H9 (cell line): ENCODE measurements around the gene SMAD7. TPM values are rescaled to one million over a fixed set of nuclear protein-coding genes. Genes with fewer than 3 reads are reported as not detected.

Experiments
- DNase-seq: peaks from one replicate; pipeline ENCODE4 v3.0.0-alpha.2; 2017
- H2AFZ ChIP-seq: one replicate; pipeline ENCODE4 v1.6.1; 2013; ENCODE audit warnings: mild to moderate bottlenecking, low read length, control low read depth, moderate library complexity
- H2AK5ac ChIP-seq: 2 replicates; pipeline ENCODE4 v1.6.1; 2013; ENCODE audit warnings: low read length, control low read depth, mixed read lengths; ENCODE audit not compliant: insufficient read length
- H2BK120ac ChIP-seq: one replicate; pipeline ENCODE4 v1.6.1; 2013; ENCODE audit warnings: low read depth, mild to moderate bottlenecking, low read length, control low read depth, inconsistent platforms; ENCODE audit not compliant: poor library complexity, severe bottlenecking
- H2BK12ac ChIP-seq: 2 replicates; pipeline ENCODE4 v1.6.1; 2013; ENCODE audit warnings: low read length, control low read depth, mixed read lengths, low read depth; ENCODE audit not compliant: insufficient read length
- H2BK15ac ChIP-seq: 2 replicates; pipeline ENCODE4 v1.6.1; 2013; ENCODE audit warnings: low read depth, low read length, control low read depth
- H2BK20ac ChIP-seq: one replicate; pipeline ENCODE4 v1.6.1; 2013; ENCODE audit warnings: low read depth, mild to moderate bottlenecking, low read length, control low read depth, inconsistent platforms; ENCODE audit not compliant: poor library complexity, severe bottlenecking
- H2BK5ac ChIP-seq: 2 replicates; pipeline ENCODE4 v1.6.1; 2013; ENCODE audit warnings: low read length, control low read depth, mixed read lengths; ENCODE audit not compliant: insufficient read length
- H3K14ac ChIP-seq: 2 replicates; pipeline ENCODE4 v1.6.1; 2013; ENCODE audit warnings: low read length, control low read depth; ENCODE audit not compliant: insufficient read depth
- H3K18ac ChIP-seq: 2 replicates; pipeline ENCODE4 v1.6.1; 2013; ENCODE audit warnings: low read depth, mild to moderate bottlenecking, mixed read lengths, low read length, control low read depth; ENCODE audit not compliant: insufficient read length
- H3K23ac ChIP-seq: 2 replicates; pipeline ENCODE4 v1.6.1; 2013; ENCODE audit warnings: low read length, control low read depth, mixed read lengths, low read depth; ENCODE audit not compliant: insufficient read length
- H3K23me2 ChIP-seq: 2 replicates; pipeline ENCODE4 v1.6.1; 2013; ENCODE audit warnings: low read depth, mild to moderate bottlenecking, mixed read lengths, low read length, control low read depth; ENCODE audit not compliant: insufficient read length, poor library complexity, severe bottlenecking
- H3K27ac ChIP-seq: 2 replicates; pipeline ENCODE4 v1.5.1; 2013; ENCODE audit warnings: low read length, control low read depth, mixed read lengths, low read depth; ENCODE audit not compliant: insufficient read length
- H3K27me3 ChIP-seq: 2 replicates; pipeline ENCODE4 v1.6.1; 2013; ENCODE audit warnings: low read length, control low read depth, inconsistent platforms; ENCODE audit not compliant: insufficient read depth
- H3K4ac ChIP-seq: 2 replicates; pipeline ENCODE4 v1.6.1; 2013; ENCODE audit warnings: low read depth, mild to moderate bottlenecking, control low read depth, inconsistent platforms, low read length, moderate library complexity
- H3K4me1 ChIP-seq: 2 replicates; pipeline ENCODE4 v1.6.1; 2013; ENCODE audit warnings: low read length, control low read depth, inconsistent platforms; ENCODE audit not compliant: insufficient read depth
- H3K4me2 ChIP-seq: 2 replicates; pipeline ENCODE4 v1.6.1; 2013; ENCODE audit warnings: low read length, control low read depth, mixed read lengths; ENCODE audit not compliant: insufficient read length, insufficient read depth
- H3K56ac ChIP-seq: 2 replicates; pipeline ENCODE4 v1.6.1; 2013; ENCODE audit warnings: low read depth, mild to moderate bottlenecking, mixed read lengths, low read length, control low read depth; ENCODE audit not compliant: insufficient read length
- H3K79me1 ChIP-seq: 2 replicates; pipeline ENCODE4 v1.6.1; 2013; ENCODE audit warnings: low read depth, mild to moderate bottlenecking, moderate library complexity, low read length, control low read depth, inconsistent platforms; ENCODE audit not compliant: insufficient read depth, poor library complexity, severe bottlenecking
- H3K79me2 ChIP-seq: 2 replicates; pipeline ENCODE4 v1.6.1; 2013; ENCODE audit warnings: low read length, control low read depth, inconsistent platforms; ENCODE audit not compliant: insufficient read depth
- H3K9ac ChIP-seq: 2 replicates; pipeline ENCODE4 v1.6.1; 2013; ENCODE audit warnings: low read length, control low read depth, mixed read lengths; ENCODE audit not compliant: insufficient read length; ENCODE audit errors: extremely low read depth
- H3K9me3 ChIP-seq: one replicate; pipeline ENCODE4 v1.6.1; 2013; ENCODE audit warnings: low read depth, low read length, inconsistent platforms; ENCODE audit not compliant: control insufficient read depth
- H3T11ph ChIP-seq: one replicate; pipeline ENCODE4 v1.6.1; 2013; ENCODE audit warnings: mild to moderate bottlenecking, low read length, control low read depth, inconsistent platforms
- H4K20me1 ChIP-seq: one replicate; pipeline ENCODE4 v1.6.1; 2013; ENCODE audit not compliant: control insufficient read depth, insufficient read length, insufficient read depth
- H4K5ac ChIP-seq: 2 replicates; pipeline ENCODE4 v1.6.1; 2013; ENCODE audit warnings: low read depth, mild to moderate bottlenecking, mixed read lengths, low read length, control low read depth; ENCODE audit not compliant: insufficient read length
- H4K8ac ChIP-seq: replicated peaks from 2 replicates; pipeline ENCODE4 v1.6.1; 2013; ENCODE audit warnings: low read length, control low read depth, mixed read lengths, low read depth; ENCODE audit not compliant: insufficient read length
- H4K91ac ChIP-seq: 2 replicates; pipeline ENCODE4 v1.6.1; 2013; ENCODE audit warnings: low read depth, mild to moderate bottlenecking, moderate library complexity, mixed read lengths, low read length, control low read depth; ENCODE audit not compliant: insufficient read length
- H3K27ac Mint-ChIP-seq, 3 experiments: 2 replicates in 2 of 3; 3 replicates in 1 of 3; pipeline ENCODE4 v1.8.0; 2020 to 2021; ENCODE audit warnings: mixed read lengths in 3 of 3, mild to moderate bottlenecking in 1 of 3, moderate library complexity in 1 of 3
- H3K27me3 Mint-ChIP-seq: 2 replicates; pipeline ENCODE4 v1.8.0; 2021; ENCODE audit warnings: low read depth, mild to moderate bottlenecking, moderate library complexity, mixed read lengths
- H3K36me3 Mint-ChIP-seq, 3 experiments: 2 replicates in 2 of 3; 3 replicates in 1 of 3; pipeline ENCODE4 v1.8.0; 2020 to 2021; ENCODE audit warnings: low read depth in 3 of 3, mixed read lengths in 3 of 3; ENCODE audit not compliant: insufficient read depth in 1 of 3
- H3K4me1 Mint-ChIP-seq, 2 experiments: 2 replicates each; pipeline ENCODE4 v1.8.0; 2020; ENCODE audit warnings: mixed read lengths in 2 of 2
- H3K4me3 Mint-ChIP-seq, 2 experiments: 2 replicates in 1 of 2; 3 replicates in 1 of 2; pipeline ENCODE4 v1.8.0; 2020 to 2021; ENCODE audit warnings: mild to moderate bottlenecking in 2 of 2, mixed read lengths in 2 of 2, moderate library complexity in 1 of 2
- H3K9me3 Mint-ChIP-seq, 2 experiments: 2 replicates in 1 of 2; 3 replicates in 1 of 2; pipeline ENCODE4 v1.8.0; 2020; ENCODE audit warnings: mild to moderate bottlenecking in 2 of 2, mixed read lengths in 2 of 2, moderate library complexity in 1 of 2
- WGBS: extraction: QIAGEN DNeasy Blood & Tissue Kit; methylation state at CpG from one replicate; pipeline ENCODE4 v1.1.7; 2013; ENCODE audit warnings: missing lambda C conversion rate, low lambda C conversion rate, mixed read lengths; ENCODE audit not compliant: insufficient read length; ENCODE audit errors: extremely low coverage; 5-methylcytosine and 5-hydroxymethylcytosine counted together
- total RNA-seq: library from RNA; stranded (reverse); gene quantifications from 2 replicates; pipeline ENCODE4 v1.2.1, GENCODE V29; 2021
- TF ChIP-seq, protein P1 (sequence below): fragments of 200-600 bp; sonication (generic); conservative IDR thresholded peaks from 3 replicates; pipeline ENCODE4 v1.8.0; 2021; ENCODE audit warnings: antibody characterized with exemption, mild to moderate bottlenecking

Gene SMAD7
- total RNA-seq, 1 experiment from 2014 or later, result 27.7 TPM

GRCh38 chr18:48953104-48953706 lies 2.4 kb upstream of the SMAD7 start:
- peaks cover 18% of the 10 kb centered on the region for H3K27me3 Mint-ChIP-seq
- H3K36me3 Mint-ChIP-seq, result peaks cover 0 to 16% (median 10%) of the 10 kb centered on the region in 3 experiments; a peak in 6 of 7 replicates

More at GRCh38 chr18:48953104-48953706, 2.4 kb upstream of the SMAD7 start:
- H4K5ac ChIP-seq, result no peak overlapping the region
- Mint-ChIP-seq H3K9me3 (peaks cover 0 to 2% of the 10 kb centered on the region in 2 experiments; a peak in 1 of 5 replicates), H3K4me3 (peak overlapping the region; percentile 77 to 87), H3K27ac (no peak overlapping the region; a peak in 2 of 7 replicates), H3K4me1 (peaks cover 36 to 46% of the 10 kb centered on the region in 2 experiments)
- no CpG with 5 or more reads among the region's 19 CpGs for WGBS
- no peak overlapping the region for H3K9ac ChIP-seq
- H3K27me3 ChIP-seq, result no peaks in the 10 kb centered on the region; the same call in 1 of the 2 replicates
- no peak overlapping the region for H4K8ac ChIP-seq
- peaks cover 19% of the 10 kb centered on the region; the same call in 1 of the 2 replicates for H3K79me2 ChIP-seq
- TF ChIP-seq, protein P1, sequence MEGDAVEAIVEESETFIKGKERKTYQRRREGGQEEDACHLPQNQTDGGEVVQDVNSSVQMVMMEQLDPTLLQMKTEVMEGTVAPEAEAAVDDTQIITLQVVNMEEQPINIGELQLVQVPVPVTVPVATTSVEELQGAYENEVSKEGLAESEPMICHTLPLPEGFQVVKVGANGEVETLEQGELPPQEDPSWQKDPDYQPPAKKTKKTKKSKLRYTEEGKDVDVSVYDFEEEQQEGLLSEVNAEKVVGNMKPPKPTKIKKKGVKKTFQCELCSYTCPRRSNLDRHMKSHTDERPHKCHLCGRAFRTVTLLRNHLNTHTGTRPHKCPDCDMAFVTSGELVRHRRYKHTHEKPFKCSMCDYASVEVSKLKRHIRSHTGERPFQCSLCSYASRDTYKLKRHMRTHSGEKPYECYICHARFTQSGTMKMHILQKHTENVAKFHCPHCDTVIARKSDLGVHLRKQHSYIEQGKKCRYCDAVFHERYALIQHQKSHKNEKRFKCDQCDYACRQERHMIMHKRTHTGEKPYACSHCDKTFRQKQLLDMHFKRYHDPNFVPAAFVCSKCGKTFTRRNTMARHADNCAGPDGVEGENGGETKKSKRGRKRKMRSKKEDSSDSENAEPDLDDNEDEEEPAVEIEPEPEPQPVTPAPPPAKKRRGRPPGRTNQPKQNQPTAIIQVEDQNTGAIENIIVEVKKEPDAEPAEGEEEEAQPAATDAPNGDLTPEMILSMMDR, result no peak
- no peak overlapping the region for H3K56ac ChIP-seq
- peaks cover 24% of the 10 kb centered on the region for H3K23me2 ChIP-seq
- H2BK20ac ChIP-seq, result no peak overlapping the region
- H4K91ac ChIP-seq, result no peak overlapping the region
- no peak overlapping the region for H2BK120ac ChIP-seq
- H3K18ac ChIP-seq, result peak overlapping the region; percentile 68
- H2BK15ac ChIP-seq, result no peak overlapping the region
- H4K20me1 ChIP-seq, result no peaks in the 10 kb centered on the region
- no peak overlapping the region for H2AK5ac ChIP-seq
- no peak overlapping the region for H3K4ac ChIP-seq
- H2AFZ ChIP-seq, result no peak overlapping the region
- DNase-seq, result peak; percentile 25
- H3K9me3 ChIP-seq, result no peaks in the 10 kb centered on the region
- peaks cover 2% of the 10 kb centered on the region for H3K4me1 ChIP-seq
- no peak overlapping the region for H3K23ac ChIP-seq
- H2BK12ac ChIP-seq, result no peak overlapping the region
- H3K4me2 ChIP-seq, result peak overlapping the region; percentile 63
- peak overlapping the region; percentile 37 for H3K27ac ChIP-seq
- no peak overlapping the region for H3T11ph ChIP-seq
- H3K14ac ChIP-seq, result peak overlapping the region; percentile 95; the same call in 1 of the 2 replicates
- no peaks in the 10 kb centered on the region for H3K79me1 ChIP-seq
- H2BK5ac ChIP-seq, result no peak overlapping the region
